ENCODE measurements around the gene SMIM32.

- TF ChIP-seq POLR2A (IDR thresholded peaks at IDR 0.05; ENCODE audit: low read depth, low read length) (no peak), TAF1 (IDR thresholded peaks at IDR 0.05; ENCODE audit: low read depth, low read length) (no peak), POLR2AphosphoS5 (IDR thresholded peaks at IDR 0.05; ENCODE audit: low read depth, low read length) (no peak)
Observed at GRCh38 chr5:136211282-136212040, 18.5 kb upstream of the SMIM32 start.

Measured in GM12891 (cell line).